NCI-H2107 treated with DMSO at 0.1 percent for 48 hours (cell line): ENCODE results near the gene CCDC201.

Experiments used
- DNase-seq: peaks from one replicate; lab custom pipeline; 2025; ENCODE audit not compliant: unreplicated experiment; lab: John Stamatoyannopoulos, UW

CCDC201 gene

GRCh38 chr7:45873035-45873354 lies at the start of gene CCDC201:
CCDC201 (minus strand) TSS chr7:45873082; CDS start chr7:45873007, 75 bp downstream.
- no peak for DNase-seq

DNA sequence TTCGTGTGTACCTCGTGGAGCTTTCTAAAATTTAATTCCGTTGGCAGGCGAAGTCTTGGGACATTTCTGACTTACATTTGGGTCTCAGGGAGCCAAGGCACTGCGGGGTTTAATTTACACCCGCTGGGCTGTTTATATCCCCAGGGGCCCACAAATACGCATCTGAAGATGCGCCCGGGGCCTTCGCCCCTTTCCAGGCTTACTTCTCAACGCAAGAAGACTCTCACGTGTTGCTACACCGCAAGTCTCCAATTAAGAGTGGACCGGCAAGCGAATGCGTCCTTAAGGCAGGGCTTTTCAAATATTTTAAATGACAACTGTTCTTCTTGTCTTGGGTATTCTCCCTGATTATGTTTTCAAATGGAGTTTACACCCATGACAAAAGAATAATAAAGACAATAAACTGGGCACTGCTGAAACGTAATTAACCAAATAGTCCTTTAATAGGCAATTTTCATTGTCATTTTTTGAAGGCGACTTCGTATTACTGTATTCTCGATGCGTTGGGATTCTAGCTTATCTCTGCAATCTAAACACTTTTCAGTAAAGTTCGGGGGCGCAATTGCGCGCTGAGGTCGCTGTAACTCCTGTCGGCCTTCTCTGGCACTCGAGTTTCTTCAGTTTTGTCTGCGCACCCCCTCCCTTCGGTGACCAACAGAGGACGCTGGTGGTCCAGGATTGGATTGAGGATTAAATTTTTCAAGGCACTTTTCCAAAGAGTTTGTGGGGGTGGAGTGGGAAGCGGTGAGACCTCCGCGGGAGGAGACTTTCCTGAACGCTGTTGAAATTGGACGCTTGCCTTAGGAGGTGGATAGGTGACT lies 49.0 kb upstream of the CCDC201 start:
- DNase-seq, result no peak

DNA sequence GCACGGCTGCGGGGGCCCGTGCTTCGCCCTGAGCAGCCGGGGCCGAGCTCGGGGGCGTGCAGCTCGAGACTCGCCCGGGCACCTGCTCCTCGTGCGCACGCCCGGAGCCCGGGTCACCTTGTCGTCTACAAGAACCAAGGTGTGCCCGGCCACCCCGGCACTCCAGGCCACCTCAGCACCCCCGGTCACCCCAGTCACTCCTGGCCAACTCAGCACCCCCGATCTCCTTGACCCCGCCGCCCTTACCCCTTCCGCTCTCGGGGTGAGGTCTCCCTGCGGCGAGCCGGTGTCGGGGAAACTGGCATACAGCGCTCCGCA lies 48.5 kb upstream of the CCDC201 start:
- DNase-seq, result no peak

DNA sequence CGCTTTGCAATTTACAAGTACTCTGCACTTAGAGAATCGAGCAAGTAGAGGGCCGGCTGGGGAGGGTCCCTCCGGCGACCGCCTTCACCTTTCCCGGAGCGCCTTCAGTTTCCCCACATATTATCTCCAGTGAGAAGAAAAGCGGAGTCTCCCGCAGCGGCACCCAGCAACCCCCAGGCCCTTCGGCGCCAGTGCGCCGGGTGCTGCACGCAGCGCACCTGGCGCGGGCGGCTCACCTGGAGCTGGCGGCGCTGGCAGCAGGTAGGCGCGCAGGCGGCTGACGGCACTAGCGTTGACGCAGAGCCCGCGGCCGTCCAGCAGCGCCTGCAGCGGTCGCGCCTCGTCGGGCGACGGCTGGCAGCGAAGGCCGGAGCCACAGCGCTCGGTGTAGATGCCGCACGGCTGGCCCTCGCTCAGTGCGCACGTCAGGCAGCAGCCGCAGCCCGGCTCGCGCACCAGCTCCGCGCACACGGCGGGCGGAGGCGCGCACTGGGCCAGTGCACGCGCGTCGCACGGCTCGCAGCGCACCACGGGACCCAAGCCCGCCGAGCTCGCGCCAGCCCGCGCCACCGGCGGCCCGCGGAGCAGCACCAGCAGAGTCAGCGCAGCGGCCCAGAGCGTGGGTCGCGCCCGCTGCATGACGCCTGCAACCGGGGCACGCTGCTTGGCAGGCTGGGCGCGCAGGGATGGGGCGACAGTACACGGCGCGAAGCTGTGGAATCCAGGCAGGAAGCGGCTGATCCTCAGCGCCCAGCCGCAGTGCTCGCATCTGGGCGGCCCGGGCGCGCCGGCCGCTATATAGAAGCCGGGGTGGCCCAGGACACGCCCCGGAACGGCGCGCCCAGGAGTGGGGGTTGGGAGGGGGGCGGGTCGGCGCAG lies 47.9 kb upstream of the CCDC201 start, which contains the start of gene IGFBP3:
TSS of gene IGFBP3 (minus strand) at position 771 of the 879 bp plus-strand sequence. CDS start at position 639, 132 bp downstream.
- peak; percentile 13 for DNase-seq

- DNase-seq, result no peak
Measured at GRCh38 chr7:45919993-45920459, 47.1 kb upstream of the CCDC201 start.

- no peak for DNase-seq
Measured at GRCh38 chr7:45919231-45919784, 46.4 kb upstream of the CCDC201 start.

- DNase-seq, result no peak
Measured at GRCh38 chr7:45918556-45918955, 45.7 kb upstream of the CCDC201 start.

- peak; percentile 54 for DNase-seq
Measured at GRCh38 chr7:45917658-45918057, 44.8 kb upstream of the CCDC201 start.

GRCh38 chr7:45917064-45917463 lies 44.2 kb upstream of the CCDC201 start:
- DNase-seq, result no peak

DNA sequence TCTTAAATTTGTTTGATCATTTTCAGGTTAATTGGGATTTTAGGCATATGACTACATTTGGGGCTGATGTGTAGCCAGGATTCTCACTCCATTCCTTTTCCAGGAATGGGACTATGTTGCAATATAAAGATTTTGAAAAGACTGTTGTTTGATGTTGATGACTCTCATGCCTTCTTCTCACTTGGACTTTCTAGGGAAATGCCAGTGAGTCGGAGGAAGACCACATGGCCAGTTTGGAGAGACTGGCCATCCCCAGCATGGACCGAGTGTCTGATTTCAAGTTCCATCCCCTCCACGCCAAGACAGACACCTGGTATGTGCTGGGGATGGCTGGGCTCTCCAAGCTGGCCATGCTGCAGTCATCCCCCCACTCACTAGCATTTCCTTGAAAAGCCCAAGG lies 42.7 kb upstream of the CCDC201 start:
- DNase-seq, result no peak

DNA sequence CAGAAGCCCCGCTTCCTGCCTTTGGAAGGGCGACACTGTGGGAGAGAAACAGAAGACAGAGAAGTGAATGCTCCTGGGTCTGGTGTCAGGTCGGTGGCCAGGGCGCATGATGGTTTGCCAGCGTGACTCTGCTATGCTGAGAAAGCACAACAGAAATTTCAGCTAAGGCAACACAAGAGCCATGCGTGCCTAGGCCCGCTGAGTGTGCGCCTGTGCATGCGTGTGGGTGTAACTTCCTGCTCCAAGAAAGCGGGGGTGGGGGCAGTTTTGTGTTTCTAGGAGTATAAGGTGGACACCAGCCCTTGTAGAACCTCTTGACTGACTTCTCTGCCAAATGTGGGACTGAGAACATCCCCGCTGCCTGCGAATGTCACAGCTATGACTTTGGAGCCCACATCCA lies 42.0 kb upstream of the CCDC201 start:
- no peak for DNase-seq

DNA sequence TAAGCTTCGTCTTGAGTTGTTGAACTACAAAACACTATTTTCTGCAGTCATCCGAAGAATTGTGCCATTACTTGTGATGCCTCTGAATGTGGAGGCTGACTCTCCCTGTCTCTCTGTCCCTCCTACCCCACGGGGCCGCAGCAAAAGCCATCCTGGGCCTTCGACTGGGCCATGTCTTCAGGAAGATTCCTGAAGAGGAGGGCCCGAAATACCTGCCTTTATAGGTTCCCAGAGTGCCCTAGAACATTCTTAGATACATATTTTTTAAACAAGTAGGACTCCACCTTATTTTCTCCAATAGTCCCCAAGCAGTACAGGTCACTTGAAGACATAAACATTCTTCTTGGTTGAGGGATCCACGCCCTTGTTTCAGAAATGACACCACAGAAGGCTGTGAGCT lies 40.1 kb upstream of the CCDC201 start:
- no peak for DNase-seq

DNA sequence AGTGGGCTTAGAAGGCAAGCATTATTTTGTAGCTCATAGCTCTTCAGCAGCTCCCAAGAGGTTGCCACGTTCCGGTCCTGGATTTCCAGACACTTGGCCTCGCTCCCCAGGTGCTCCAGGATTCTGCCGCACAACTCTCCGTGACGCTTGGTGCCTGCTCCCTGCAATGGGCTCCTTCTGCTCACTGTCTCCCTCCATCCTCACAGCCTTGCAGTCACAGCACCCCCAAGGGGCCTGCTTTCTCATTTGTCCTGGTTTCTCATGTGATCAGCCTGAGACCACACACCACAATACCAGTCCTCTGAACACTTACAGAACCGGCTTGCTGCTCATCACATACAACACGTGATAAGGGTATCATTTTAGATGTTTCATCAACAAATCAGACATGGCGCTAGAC lies 38.4 kb upstream of the CCDC201 start:
- no peak for DNase-seq

GRCh38 chr7:45910855-45911254 lies 38.0 kb upstream of the CCDC201 start:
- DNase-seq, result no peak

DNA sequence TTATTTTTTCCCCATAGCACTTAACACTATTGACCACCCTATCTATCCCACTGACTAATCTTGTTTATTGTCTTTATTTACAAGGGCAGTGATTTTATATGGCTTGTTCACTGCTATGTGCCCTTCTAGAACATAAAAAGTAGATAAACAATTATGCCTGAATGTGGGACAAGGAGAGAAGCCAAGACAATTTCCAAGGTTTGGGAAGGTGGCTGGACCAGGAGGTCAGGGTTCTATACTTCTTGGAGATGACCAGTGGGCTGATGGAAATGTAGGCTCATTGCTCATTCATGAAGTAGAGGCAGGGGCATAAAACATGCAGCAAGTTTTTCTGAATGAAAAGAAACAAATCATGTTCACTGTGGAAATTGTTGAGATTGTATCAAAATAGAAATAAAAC lies 36.7 kb upstream of the CCDC201 start:
- DNase-seq, result no peak

- DNase-seq, result no peak
Measured at GRCh38 chr7:45902820-45903219, 29.9 kb upstream of the CCDC201 start.

- no peak for DNase-seq
Measured at GRCh38 chr7:45901566-45901965, 28.7 kb upstream of the CCDC201 start.

GRCh38 chr7:45898222-45898621 lies 25.3 kb upstream of the CCDC201 start:
- DNase-seq, result no peak

DNA sequence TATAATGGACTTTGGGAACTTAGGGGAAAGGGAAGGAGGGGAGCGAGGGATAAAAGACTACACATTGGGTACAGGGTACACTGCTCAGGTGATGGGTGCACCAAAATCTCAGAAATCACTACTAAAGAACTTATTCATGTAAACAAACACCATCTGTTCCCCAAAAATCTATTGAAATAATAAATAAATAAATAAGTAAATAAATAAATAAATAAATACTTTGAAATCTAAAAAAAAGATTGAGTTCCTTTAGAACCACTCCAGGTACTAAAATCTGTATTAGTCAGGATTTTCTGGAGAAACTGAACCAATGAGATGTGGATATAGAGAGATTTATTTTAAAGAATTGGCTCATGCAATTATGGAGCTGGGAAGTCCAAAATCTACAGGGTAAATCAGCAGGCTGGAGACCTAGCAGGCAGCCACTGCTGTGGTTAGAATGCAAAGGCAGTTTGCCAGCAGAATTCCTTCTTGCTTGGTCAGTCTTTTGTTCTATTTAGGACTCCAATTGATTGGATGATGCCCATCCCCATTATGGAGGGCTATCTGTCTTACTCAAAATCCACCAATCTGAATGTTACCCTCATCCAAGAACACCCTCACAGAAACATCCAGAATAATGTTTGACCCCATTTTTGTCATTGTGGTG lies 24.3 kb upstream of the CCDC201 start:
- DNase-seq, result no peak

DNA sequence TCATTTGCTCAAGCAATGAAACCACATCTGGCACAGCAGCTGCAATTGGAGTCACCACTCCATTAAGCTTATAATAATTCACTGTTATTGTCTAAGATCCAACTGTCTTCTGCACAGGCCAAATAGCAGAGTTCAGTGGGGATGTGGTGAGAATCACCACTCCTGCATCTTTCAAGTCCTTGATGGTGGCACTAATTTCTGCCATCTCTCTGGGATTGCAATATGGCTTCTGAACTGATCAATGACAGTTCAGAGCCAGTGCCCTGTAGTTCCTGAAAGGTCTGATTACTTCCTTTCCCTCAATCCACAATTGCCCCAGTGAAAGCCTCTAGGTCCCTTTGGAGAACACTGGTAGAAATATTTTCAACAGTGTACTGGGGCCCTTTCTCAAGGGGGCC lies 21.8 kb upstream of the CCDC201 start:
- no peak for DNase-seq

DNA sequence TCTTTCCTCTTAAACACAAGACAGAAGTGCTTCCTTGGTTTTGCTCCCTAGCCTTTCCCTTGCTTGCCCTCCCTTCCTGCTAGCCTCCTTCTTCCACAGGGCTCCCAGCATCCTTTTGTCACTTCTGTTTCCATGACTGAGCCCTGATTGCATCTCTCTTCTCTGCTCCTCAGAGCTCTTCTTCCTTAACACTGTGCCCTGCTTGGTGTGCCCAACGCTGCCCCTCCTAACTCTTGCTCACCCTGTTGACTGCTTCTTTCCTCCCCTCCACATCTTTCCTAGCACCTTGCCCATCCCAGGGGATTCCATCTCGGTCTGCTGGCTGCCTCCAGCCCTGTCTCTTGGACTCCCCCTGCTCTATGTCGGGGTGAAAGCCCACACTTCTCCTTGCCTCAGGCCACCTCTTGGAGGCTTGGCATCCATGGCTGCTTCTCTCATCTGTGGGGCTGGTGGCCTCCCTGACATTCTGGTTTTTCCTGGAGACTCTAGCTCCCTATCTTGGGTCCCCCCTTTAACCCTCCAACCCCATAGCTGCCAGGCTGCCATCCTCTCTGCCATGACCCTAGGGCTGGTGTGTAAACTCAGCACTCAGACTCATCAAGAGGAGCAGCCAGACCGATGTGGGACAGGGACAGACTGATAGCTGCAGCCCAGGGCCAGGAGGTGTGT lies 21.2 kb upstream of the CCDC201 start:
- DNase-seq, result no peak
